ENCODE results near the gene CTNNA2.

Gene CTNNA2

DNA sequence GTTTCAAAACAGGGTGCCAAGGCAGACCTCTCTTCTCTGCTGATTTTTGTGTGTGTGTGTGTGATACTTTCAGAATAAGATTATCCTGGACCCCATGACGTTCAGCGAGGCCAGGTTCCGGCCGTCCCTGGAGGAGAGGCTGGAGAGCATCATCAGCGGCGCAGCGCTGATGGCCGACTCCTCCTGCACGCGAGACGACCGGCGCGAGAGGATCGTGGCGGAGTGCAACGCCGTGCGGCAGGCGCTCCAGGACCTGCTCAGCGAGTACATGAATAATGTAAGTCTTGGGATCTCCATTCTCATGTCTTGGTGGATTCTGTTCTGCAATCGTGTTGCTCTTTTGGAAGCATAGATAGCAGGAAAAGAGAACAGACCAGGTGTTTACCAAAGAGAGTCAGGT, 396.7 kb downstream of the CTNNA2 start:
- no peak for DNase-seq (ENCODE audit: low read depth, low spot score)
- no peak overlapping the region for H3K27ac ChIP-seq

DNA sequence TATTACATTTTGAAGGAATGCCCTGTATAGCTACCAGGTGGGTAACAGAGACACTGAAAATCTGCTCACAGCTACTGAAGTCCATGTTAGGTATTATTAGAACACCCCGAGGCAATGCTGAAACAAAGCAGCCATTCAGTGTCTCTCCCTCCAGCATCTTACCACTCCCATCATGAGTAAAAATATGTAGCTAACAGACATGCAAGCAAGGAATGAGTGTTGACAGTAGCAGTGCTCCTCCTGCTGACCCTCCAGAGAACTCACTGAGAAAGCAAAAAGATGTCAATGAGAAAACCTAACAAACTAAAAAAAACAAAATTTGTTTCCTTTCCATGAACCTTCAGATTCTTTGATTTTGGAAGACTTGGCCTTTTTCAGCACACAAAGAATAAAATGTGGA, 397.8 kb downstream of the CTNNA2 start:
- no peak overlapping the region for H3K27ac ChIP-seq
- DNase-seq (ENCODE audit: low read depth, low spot score) = no peak

DNA sequence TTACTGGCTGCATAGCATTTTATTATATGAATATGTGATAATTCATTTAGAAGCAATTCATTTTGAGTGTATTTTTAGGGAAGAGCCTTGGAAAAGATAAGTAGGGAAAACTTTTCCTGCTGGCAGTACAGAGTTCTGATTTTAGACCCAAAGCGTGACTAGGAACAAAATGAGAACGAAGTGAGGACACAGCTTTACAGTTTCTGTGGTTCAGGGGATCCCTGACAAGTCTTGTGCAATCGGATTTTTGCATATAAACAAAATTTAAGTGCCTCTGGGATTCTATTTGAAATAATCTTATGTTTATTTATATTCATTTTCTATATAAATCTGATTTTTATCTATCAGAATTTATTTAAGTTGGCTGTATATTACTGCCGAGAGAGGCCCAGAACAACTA, 402.6 kb downstream of the CTNNA2 start:
- no peak for DNase-seq (ENCODE audit: low read depth, low spot score)
- no peak overlapping the region for H3K27ac ChIP-seq

DNA sequence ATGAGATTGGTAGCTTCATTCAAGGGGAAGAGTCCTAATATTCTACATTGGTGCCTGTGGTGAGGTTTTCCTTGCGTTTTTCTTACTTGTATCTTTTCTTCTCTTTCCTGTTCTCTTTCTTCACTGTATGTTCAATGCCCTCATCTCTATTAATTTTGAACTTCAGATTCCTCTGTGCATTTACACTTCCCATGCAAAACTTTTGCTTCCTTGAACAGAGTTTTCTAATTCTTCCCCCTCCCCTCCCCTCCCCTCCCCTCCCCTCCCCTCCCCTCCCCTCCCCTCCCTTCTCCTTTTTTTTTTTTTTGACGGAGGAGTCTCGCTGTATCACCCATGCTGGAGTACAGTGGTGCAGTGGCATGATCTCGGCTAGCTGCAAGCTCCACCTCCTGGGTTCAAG, 403.4 kb downstream of the CTNNA2 start:
- no peak overlapping the region for H3K27ac ChIP-seq
- no peak for DNase-seq (ENCODE audit: low read depth, low spot score)

DNA sequence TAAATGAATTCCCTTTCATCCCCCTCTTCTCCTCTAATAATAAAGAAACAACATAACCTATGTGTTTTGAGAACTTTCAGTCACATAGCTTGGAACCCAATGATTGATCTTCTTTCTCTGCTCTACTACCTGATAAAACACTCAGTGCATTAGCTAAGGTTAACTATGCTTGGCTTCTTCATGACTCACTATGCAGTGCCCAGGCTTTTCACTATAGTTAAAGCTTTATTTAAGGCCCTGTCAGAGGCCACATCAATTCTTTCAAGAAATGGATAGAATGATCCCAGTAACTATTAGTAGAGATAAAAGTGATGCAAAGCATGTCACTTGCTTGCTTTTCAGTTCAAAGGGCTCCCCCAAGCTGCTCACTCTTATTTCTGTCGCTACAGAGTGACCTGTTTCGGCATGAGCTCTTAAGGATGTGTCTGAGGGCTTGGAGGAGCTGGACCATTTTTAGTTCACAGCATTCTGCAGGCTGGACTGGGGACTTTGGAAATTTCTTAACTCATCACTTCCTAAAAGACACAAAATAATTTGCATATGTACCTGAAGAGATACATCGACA, 407.7 kb downstream of the CTNNA2 start:
- no peak overlapping the region for H3K27ac ChIP-seq
- DNase-seq (ENCODE audit: low read depth, low spot score) = no peak

DNA sequence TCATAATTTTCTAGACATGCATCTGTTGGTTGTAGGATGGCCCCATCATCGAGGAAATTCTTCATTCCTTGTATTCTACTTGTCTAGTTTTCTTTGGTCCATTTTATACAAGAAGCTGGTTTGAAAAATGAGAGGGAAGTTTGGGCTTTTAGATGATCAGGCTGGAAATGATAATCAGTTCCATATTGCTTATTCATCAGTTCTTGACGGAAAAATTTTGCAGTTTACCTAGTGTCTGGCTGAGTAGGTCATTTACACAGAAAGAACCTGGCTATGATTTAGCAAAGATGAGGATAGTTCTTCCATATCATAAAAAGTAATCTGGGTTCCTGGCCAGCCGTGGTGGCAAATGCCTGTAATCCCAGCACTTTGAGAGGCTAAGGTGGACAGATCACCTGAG, 416.8 kb downstream of the CTNNA2 start:
- DNase-seq (ENCODE audit: low read depth, low spot score) = no peak

DNA sequence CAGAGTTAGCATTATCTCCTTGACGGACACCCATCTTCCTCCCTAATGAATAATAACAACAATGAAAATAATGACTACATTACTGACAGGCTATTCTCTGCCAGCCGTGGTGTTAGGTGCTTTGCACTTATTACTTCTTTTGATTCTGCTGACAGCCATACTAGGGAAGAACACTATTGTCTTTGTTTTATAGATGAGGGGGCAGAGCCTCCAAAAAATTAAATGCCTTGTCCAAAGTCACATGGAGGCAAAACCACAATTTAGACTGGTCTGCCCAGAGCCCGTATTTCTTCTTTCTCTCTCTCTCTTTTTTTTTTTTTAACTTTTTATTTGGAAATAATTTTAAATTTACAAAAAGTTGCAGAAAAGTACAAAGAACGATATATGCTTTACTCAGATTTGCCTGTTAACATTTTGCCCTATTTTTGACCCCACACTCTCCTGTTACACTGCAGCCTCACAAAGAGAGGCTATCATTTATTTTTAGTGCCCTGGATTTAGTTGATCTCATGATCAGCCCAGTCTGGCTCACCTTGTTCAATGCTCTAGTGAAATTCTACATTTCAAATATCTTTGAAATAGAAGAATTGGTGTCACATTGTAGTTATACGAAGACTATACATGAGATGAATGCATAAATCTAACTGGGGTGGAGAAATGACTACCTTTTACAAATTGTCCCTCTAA, 422.3 kb downstream of the CTNNA2 start:
- no peak for DNase-seq (ENCODE audit: low read depth, low spot score)

More for the DNA sequence above, 416.8 kb downstream of the CTNNA2 start:
- H3K27ac ChIP-seq = no peak overlapping the region

DNA sequence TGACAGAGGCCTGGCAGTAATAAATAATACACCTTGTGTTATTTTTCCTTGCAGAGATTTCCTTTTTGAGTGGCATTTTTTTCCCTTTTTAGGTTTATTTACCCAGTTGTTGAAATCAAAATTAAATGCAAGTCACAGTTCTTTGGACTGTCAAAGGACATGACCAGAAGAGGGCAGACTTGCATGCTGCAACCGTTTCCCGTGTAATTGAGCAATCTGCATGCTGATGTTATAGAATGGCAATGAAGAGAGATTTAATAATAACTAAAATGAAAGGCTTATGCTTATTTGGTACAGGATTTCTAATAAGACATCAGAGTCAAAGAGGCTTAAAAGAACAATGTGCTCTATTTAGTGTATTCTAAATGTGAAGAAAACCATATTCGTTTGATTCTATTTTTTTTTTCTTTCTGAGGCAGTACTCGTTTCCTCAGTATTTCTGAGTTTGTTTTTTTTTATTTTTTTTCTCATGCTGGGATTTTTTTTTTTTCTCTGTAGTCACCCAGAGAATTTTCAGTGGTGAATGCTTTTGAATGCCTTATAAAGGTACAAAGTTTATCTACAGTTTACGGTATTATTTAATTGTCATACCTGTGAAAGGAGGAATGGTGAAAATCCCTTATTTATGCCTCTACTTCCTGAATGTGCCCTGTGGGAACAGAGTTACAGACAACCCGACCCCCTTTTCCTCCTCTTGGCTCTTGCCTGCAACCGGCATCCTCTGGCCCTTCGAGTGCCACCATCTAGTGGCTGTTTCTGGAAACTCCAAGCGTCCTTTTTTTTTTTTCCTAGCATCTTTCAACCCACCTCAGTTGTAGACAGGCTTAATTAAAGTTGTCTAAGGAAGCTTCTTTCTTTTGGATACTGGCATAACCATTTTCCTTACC, 423.2 kb downstream of the CTNNA2 start:
- no peak overlapping the region for H3K27ac ChIP-seq
- peak; percentile 10 for DNase-seq (ENCODE audit: low read depth, low spot score)

More for the DNA sequence above, 422.3 kb downstream of the CTNNA2 start:
- H3K27ac ChIP-seq = no peak overlapping the region

DNA sequence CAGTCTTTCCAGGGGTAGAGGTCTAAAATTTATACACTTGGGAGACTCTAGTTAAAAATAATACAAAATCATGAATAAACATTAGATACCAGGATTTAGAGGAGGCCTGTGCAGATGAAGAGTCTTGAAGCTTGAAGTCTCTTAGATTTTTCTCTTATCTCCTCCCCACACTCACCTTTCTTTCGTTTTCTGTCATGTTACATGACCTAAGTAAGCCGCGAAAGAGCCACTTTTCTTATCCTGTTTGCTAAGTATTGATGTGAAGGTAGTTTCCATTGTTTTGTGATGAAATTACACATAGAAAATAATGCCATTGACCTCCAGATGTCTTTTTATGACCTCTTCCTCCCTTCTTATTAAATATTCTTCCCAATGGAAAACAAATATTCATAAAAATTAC, 423.9 kb downstream of the CTNNA2 start:
- H3K27ac ChIP-seq = no peak overlapping the region

DNA sequence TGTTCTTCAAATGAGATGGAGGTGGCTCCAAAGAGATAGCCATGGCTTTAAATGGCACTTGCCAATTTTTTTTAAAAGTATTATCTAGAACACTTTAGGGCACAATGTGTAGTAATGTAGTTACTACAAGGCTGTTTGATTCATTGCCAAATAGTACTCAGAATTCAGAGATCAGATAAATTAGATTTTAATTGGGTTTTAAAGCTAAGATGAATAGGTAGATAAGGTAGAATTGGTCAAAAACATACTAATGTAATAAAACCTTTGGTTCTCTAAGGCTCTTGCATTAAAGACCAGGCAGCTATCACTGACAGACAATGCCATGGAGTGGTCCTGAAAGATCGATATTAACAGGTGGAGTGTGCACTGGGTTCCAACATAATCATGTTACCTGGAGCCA, 425.8 kb downstream of the CTNNA2 start:
- no peak for DNase-seq (ENCODE audit: low read depth, low spot score)
- H3K27ac ChIP-seq = no peak overlapping the region

More for the DNA sequence above, 423.9 kb downstream of the CTNNA2 start:
- no peak for DNase-seq (ENCODE audit: low read depth, low spot score)

DNA sequence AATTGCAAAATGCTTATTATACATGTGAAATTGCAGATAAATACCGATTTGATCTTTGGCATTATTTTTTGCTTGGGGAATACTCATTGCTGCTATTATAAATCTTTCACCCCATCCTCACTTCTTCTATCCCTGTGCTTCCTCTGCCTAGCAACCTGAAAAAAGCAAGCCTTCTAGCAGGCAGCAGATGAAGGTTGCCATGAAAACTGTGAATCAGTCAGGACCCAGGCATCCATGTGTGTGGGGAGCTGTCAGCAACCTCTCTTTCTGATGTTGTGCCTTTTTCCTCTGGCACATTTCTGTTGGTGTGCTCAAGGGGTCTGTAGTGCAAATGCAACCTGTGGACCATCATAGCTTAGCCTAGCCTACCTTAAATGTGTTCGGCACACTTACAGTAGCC, 427.5 kb downstream of the CTNNA2 start:
- H3K27ac ChIP-seq = no peak overlapping the region
- DNase-seq (ENCODE audit: low read depth, low spot score) = no peak

DNA sequence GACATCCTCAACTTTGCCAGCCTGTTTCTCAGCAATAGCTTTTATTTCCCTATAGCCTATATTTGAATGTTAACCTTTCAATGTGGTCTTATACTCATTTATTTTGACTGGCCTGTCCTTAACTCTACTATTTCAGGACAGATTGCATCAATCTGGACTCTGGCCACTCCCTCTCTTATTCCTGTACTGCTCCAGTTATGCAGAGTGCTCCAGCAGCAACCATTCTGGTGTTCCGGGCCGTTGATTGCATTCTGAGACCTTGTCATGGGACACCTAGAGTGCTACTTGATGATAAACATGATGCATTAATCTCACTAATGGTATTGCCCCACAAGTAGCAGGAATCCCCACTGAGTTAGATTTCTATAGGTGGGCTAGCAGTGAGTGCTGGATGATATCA, 428.3 kb downstream of the CTNNA2 start:
- H3K27ac ChIP-seq = no peak overlapping the region

DNA sequence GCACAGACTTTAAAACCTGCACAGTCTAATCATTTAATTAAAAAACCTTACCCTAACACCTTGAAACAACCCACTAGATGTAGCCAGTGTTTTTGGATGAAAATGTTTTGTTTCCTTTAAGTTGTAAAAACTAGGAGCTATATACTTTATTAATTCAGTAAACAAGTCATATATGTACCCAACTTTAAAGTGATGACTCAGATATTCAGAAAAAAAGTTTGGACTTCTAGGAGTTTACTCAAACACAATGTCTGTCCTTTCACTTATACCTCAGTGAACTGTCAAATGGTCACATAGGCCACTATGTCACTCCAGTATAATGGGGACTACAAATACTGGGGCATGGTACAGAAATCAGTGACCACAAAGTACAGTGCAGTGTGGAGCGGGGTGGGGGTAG, 431.4 kb downstream of the CTNNA2 start:
- H3K27ac ChIP-seq = no peak overlapping the region
- no peak for DNase-seq (ENCODE audit: low read depth, low spot score)

More for the DNA sequence above, 428.3 kb downstream of the CTNNA2 start:
- no peak for DNase-seq (ENCODE audit: low read depth, low spot score)

DNA sequence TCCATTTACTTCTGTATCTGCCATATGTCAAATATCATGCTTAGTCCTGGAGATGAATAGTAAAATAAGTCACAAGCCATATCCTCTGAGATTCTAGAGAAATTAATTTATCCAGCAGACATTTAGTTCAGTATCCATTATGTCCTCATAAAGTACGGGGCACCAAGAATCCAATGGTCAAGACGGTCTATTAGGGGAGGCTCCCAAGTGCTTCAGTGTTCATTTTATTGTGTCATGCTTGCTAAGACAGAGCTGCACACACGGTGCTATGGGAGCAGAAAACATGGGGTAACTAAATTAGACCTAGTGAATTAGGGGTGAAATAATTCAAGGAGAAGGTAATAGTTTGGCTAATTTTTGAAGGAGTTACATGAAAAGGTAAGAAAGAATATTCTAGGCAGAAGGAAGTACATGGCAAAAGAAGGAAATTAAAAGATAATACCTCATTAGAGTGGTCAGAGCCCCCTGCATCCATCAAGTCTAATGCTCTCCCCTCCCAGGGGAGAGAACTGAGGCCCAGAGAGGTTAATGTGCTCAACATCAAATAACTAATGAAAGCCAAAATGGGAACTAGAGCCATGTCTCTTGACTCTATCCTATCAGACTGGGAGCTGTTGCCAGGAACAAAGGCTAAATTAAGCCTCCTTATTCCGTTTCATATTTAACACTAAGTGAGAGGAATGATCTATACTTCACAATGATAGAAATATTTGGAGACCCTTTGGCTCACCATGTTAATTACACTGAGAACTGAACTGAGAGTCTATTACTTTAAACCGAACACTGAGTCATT, 433.0 kb downstream of the CTNNA2 start:
- no peak for DNase-seq (ENCODE audit: low read depth, low spot score)
- no peak overlapping the region for H3K27ac ChIP-seq

DNA sequence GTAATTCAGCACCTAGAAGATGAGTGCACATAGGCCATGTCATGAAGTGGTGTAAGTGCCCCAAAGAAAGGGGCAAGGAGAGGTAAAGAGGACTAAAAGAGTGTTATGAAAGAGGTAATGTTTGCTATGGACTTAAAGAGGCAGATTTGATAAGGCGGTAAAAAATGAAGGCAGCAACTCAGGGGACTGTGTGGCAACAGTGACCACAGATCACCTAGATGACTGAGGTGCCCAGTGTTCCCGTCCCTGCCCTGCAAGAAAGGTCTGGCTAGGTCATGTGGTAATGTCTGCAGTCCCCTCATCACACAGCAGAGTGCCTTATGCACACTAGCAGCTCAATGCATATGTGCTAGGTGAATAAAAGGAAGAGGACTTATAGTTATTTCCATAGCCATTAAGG, 434.9 kb downstream of the CTNNA2 start:
- H3K27ac ChIP-seq = no peak overlapping the region
- DNase-seq (ENCODE audit: low read depth, low spot score) = no peak

DNA sequence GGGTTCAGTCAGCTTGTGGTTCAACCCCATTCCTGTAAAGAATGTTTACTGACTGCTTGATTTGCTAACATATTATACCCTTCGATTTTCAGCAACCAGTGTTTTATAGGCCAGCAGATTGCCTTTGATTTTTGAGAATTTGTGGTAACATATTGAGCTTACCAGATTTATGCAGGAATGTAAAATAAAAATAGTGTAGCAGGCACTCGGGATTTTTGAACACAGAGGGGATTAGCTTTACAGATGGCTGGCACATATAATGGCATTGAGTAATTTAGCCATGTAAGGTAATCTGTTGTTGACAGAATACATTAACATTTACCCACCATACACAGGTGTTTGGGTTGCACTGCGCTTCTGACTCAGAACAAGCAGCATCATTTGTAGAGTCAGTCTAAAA, 437.7 kb downstream of the CTNNA2 start:
- no peak overlapping the region for H3K27ac ChIP-seq

DNA sequence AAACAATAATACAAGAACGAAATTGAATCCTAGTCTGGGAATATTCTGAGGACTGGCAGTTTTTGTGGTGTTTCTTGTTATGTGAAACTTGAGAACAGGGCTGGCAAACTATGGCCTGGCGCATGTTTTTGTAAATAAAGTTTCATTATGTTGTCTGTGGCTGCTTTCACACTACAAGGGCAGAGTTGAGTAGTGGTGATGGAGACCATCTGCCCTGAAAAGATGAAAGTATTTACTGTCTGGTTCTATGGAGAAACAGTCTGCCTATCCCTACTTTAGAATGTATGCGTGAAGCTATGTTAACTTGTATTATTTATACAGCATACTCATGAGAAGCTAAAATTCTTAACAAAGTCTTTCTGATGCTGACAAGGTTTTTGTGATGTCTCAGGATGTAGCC, 439.8 kb downstream of the CTNNA2 start:
- DNase-seq (ENCODE audit: low read depth, low spot score) = no peak

More for the DNA sequence above, 437.7 kb downstream of the CTNNA2 start:
- no peak for DNase-seq (ENCODE audit: low read depth, low spot score)

DNA sequence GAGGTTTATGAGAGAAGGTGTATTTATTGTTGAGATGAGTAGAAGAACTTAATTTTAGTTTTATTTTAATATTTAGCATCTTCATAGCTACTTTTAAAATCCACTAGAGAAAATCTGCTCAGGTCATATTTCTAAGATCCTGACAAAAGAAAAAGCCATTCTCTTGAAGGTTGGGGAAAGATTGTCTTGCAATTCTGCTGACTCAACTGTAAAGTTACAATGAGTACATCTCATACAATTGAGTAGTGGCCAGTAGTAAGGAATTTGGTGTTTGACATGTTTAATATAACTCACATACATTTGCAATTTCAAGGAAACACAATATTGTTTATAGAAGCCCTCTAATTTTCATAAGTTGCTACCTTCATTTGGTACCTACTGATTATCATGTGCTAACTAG, 447.2 kb downstream of the CTNNA2 start:
- no peak for DNase-seq (ENCODE audit: low read depth, low spot score)
- no peak overlapping the region for H3K27ac ChIP-seq

More for the DNA sequence above, 439.8 kb downstream of the CTNNA2 start:
- H3K27ac ChIP-seq = no peak overlapping the region

DNA sequence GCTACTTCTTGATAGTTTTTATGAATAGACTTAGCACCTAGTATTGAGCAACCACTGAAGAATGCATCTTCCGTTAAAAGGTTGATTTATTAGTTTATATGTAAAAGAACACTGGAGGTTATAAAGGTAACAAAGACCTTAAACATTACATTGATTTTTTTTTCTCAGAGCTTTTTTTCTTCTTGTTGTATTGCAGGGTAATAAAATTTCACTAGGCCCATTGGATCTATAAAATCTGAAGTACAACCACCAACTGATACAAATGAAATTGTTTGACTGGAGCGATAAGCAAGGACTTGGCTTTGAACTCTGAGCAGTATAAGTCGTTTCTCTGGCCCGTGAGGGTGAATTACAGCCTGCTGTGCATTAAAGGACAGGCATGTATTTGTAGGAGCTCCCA, 447.7 kb downstream of the CTNNA2 start:
- no peak for DNase-seq (ENCODE audit: low read depth, low spot score)
- H3K27ac ChIP-seq = no peak overlapping the region

DNA sequence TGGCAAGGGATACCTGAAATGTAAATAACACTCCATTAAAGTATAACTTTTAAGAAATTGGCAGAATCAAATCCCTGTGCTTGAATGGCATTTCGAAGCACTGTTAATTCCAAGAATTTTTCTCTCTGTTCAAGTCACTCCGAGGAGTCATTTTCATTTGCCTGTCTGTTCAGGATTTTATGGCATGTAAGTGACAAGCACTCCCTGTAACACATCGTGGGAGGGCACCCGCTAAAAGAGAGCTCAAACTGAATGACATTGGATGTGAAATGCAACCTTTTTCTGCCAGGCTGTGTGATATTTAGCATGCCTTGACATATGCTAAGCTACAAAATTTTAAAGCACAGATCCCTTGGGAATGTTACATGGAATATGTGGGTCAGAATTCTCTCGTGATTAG, 452.1 kb downstream of the CTNNA2 start:
- DNase-seq (ENCODE audit: low read depth, low spot score) = no peak
- no peak overlapping the region for H3K27ac ChIP-seq
